Tibial nerve (tissue), 4 donors: Measurements from ENCODE around the gene SLITRK6. TPM values are rescaled to one million over a fixed set of nuclear protein-coding genes. Genes with fewer than 3 reads are reported as not detected.

Experiments used
- DNase-seq, 2 donors: peaks; one replicate each; pipeline ENCODE4 v3.0.0-alpha.2; 2019; ENCODE audit warnings: low spot score in 2 of 2
- H3K27ac ChIP-seq, 4 donors: fragments of 200-600 bp; sonication (generic) in 3 of 4; one replicate each; pipeline ENCODE4 v1.5.1; 2017 to 2019; ENCODE audit warnings: mild to moderate bottlenecking in 1 of 4
- H3K27me3 ChIP-seq, 2 donors: fragments of 200-600 bp; sonication (generic) in 1 of 2; one replicate each; pipeline versions ENCODE4 v1.5.1 to v1.6.0; 2017 to 2019
- H3K36me3 ChIP-seq, 3 donors: fragments of 200-600 bp; sonication (generic); one replicate each; pipeline ENCODE4 v1.5.1; 2018 to 2019
- H3K4me1 ChIP-seq, 4 donors: fragments of 200-600 bp; sonication (generic) in 3 of 4; one replicate each; pipeline ENCODE4 v1.5.1; 2017 to 2019
- H3K4me3 ChIP-seq, 4 donors: fragments of 200-600 bp; sonication (generic) in 3 of 4; one replicate each; pipeline ENCODE4 v1.5.1; 2017 to 2019; ENCODE audit warnings: mild to moderate bottlenecking in 1 of 4, moderate library complexity in 1 of 4
- H3K9me3 ChIP-seq, 4 donors: fragments of 200-600 bp; sonication (generic) in 3 of 4; one replicate each; pipeline ENCODE4 v1.5.1; 2017 to 2019
- EP300 ChIP-seq, 2 donors: sonication (generic); formaldehyde crosslinking; IDR thresholded peaks; one replicate each; pipeline ENCODE4 v1.6.1; 2017; ENCODE audit warnings: antibody characterized with exemption in 2 of 2, mild to moderate bottlenecking in 1 of 2
- POLR2A ChIP-seq, 2 donors: fragments of 450-650 bp; IDR thresholded peaks; one replicate each; pipeline ENCODE4 v1.6.1; 2017; ENCODE audit warnings: antibody characterized with exemption in 2 of 2, mild to moderate bottlenecking in 2 of 2, moderate library complexity in 2 of 2
- WGBS, 2 donors: methylation state at CpG; one replicate each; pipeline ENCODE4 v1.1.5; 2018; 5-methylcytosine and 5-hydroxymethylcytosine counted together
- total RNA-seq, 4 donors: library from RNA; depleted of rRNA; stranded (reverse); fragments of >200 nt; gene quantifications; one replicate each; pipeline ENCODE4 v1.1.0, GENCODE V29; 2016
- TF ChIP-seq, protein P1 (sequence below), 5 experiments: fragments of 200-600 bp in 3 of 5; fragments of 450-650 bp in 2 of 5; sonication (generic) in 3 of 5; IDR thresholded peaks; one replicate each; pipeline ENCODE4 v1.5.1; 2016 to 2019; ENCODE audit warnings: antibody characterized with exemption in 5 of 5, mild to moderate bottlenecking in 3 of 5, moderate library complexity in 2 of 5

SLITRK6 gene
- total RNA-seq, 4 donors from 2014 or later = 1.1 TPM; not detected in 3

DNA sequence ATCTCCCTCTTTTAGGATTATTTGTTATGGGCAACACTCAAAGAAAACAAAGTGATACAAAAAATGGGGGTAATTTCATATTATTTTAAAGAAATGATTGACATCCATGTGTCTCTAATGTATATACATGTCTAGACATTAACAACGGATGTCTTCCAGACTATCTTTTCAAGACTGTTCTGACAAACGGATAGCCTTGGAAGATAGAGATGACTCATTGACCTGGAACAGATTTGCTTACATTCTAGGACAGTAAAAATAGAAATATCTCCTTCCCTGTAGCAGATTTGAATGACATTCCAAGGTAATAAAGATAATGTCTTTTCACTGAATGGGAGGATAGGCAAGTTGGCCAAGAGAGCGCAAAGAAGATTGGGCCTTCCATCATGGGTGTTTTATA, 26.2 kb upstream of the SLITRK6 start:
- H3K9me3 ChIP-seq = no peaks in the 10 kb centered on the region
- 70 to 84% methylated on average over 3 of the region's 3 CpGs for WGBS, 2 donors
- DNase-seq = no peak

DNA sequence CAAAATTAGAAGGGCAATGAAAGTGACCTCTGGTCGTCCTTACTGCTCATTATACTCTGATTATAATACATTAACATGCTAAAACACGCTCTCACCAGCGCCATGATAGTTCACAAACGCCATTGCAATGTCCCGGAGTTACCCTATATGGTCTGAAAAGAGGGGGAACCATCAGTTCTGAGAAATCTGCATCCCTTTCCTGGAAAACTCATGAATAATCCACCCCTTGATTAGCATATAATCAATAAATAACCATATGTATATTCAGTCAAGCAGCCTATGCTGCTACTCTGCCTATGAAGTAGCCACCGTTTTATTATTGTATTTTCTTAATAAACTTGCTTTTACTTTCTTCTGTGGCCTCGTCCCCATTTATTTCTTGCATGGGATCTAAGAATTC, 24.6 kb upstream of the SLITRK6 start:
- H3K4me3 ChIP-seq = no peak overlapping the region
- WGBS, 2 donors = 90% methylated on average over 7 of the region's 7 CpGs
- TF ChIP-seq EP300 (IDR thresholded peaks at IDR 0.05) (no peak), POLR2A (IDR thresholded peaks at IDR 0.05) (no peak)
- TF ChIP-seq, protein P1, sequence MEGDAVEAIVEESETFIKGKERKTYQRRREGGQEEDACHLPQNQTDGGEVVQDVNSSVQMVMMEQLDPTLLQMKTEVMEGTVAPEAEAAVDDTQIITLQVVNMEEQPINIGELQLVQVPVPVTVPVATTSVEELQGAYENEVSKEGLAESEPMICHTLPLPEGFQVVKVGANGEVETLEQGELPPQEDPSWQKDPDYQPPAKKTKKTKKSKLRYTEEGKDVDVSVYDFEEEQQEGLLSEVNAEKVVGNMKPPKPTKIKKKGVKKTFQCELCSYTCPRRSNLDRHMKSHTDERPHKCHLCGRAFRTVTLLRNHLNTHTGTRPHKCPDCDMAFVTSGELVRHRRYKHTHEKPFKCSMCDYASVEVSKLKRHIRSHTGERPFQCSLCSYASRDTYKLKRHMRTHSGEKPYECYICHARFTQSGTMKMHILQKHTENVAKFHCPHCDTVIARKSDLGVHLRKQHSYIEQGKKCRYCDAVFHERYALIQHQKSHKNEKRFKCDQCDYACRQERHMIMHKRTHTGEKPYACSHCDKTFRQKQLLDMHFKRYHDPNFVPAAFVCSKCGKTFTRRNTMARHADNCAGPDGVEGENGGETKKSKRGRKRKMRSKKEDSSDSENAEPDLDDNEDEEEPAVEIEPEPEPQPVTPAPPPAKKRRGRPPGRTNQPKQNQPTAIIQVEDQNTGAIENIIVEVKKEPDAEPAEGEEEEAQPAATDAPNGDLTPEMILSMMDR (IDR thresholded peaks at IDR 0.05) = no peak
- H3K36me3 ChIP-seq = no peaks in the 10 kb centered on the region
- no peaks in the 10 kb centered on the region for H3K4me1 ChIP-seq
- no peak overlapping the region for H3K27ac ChIP-seq
- no peak for DNase-seq
- H3K27me3 ChIP-seq = no peaks in the 10 kb centered on the region
- no peaks in the 10 kb centered on the region for H3K9me3 ChIP-seq

More for the DNA sequence above, 26.2 kb upstream of the SLITRK6 start:
- no peaks in the 10 kb centered on the region for H3K36me3 ChIP-seq
- H3K4me1 ChIP-seq = no peaks in the 10 kb centered on the region
- no peaks in the 10 kb centered on the region for H3K27me3 ChIP-seq
- TF ChIP-seq, protein P1 (IDR thresholded peaks at IDR 0.05) = no peak
- TF ChIP-seq POLR2A (IDR thresholded peaks at IDR 0.05) (no peak), EP300 (IDR thresholded peaks at IDR 0.05) (no peak)
- no peak overlapping the region for H3K27ac ChIP-seq
- H3K4me3 ChIP-seq = no peak overlapping the region

- no peaks in the 10 kb centered on the region for H3K4me1 ChIP-seq
- TF ChIP-seq EP300 (IDR thresholded peaks at IDR 0.05) (no peak), POLR2A (IDR thresholded peaks at IDR 0.05) (no peak)
- TF ChIP-seq, protein P1 (IDR thresholded peaks at IDR 0.05) = no peak
- no peak for DNase-seq
- no peak overlapping the region for H3K27ac ChIP-seq
- no peaks in the 10 kb centered on the region for H3K27me3 ChIP-seq
- WGBS, 2 donors = 52 to 59% methylated on average over 2 of the region's 2 CpGs
- no peak overlapping the region for H3K4me3 ChIP-seq
- no peaks in the 10 kb centered on the region for H3K9me3 ChIP-seq
- H3K36me3 ChIP-seq = no peaks in the 10 kb centered on the region
These were observed 20.3 kb upstream of the SLITRK6 start for GRCh38 chr13:85819513-85819912.

GRCh38 chr13:85816413-85816812, 17.2 kb upstream of the SLITRK6 start:
- TF ChIP-seq, protein P1 (IDR thresholded peaks at IDR 0.05) = no peak
- TF ChIP-seq EP300 (IDR thresholded peaks at IDR 0.05) (no peak), POLR2A (IDR thresholded peaks at IDR 0.05) (no peak)
- Histone ChIP-seq H3K27me3 (no peaks in the 10 kb centered on the region), H3K4me1 (no peaks in the 10 kb centered on the region), H3K27ac (no peak overlapping the region), H3K4me3 (no peak overlapping the region), H3K9me3 (no peaks in the 10 kb centered on the region), H3K36me3 (no peaks in the 10 kb centered on the region)
- DNase-seq = no peak

DNA sequence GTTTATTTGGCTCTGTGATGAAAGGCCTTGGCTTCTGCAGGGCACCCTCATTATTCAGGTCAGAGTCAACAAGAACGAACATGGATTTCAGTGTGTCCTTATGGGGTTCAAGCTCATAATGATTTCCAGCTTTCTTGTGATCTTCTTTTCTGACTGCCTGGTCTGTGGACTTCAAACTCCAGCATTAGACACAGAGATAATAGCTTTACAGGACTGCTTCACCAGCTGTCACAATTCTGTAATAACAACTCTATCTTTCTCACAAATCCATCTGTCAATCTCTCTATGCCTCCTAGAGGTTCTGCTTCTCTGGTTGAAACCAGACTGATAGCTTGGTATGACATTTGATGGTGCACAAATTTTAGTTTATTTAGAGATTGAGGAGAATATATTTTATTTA, 13.1 kb upstream of the SLITRK6 start:
- H3K27me3 ChIP-seq = no peaks in the 10 kb centered on the region
- no peak for DNase-seq
- H3K36me3 ChIP-seq = no peaks in the 10 kb centered on the region
- no peak for TF ChIP-seq EP300 (IDR thresholded peaks at IDR 0.05)
- no peak for TF ChIP-seq POLR2A (IDR thresholded peaks at IDR 0.05)
- TF ChIP-seq, protein P1 (IDR thresholded peaks at IDR 0.05) = no peak
- no peaks in the 10 kb centered on the region for H3K4me1 ChIP-seq
- no peak overlapping the region for H3K27ac ChIP-seq
- no peak overlapping the region for H3K4me3 ChIP-seq
- H3K9me3 ChIP-seq = no peaks in the 10 kb centered on the region
- 68 to 78% methylated on average over 1 of the region's 1 CpG for WGBS, 2 donors
